Stromal cell of bone marrow (primary cell): ENCODE results near the gene TSPEAR.
"Not testable (repeated sequence)": the region's sequence is repeated elsewhere in the genome, so short reads cannot be mapped to it uniquely, and the experiment has no call there.

ENCODE experiments used
- DNase-seq: peaks from one replicate; pipeline ENCODE4 v3.0.0-alpha.2; 2012; ENCODE audit warnings: low read depth

Gene TSPEAR

GRCh38 chr21:44589094-44589493, 122.3 kb downstream of the TSPEAR start:
- no peak for DNase-seq

- no peak for DNase-seq
Observed at GRCh38 chr21:44585892-44586291, 125.5 kb downstream of the TSPEAR start.

DNA sequence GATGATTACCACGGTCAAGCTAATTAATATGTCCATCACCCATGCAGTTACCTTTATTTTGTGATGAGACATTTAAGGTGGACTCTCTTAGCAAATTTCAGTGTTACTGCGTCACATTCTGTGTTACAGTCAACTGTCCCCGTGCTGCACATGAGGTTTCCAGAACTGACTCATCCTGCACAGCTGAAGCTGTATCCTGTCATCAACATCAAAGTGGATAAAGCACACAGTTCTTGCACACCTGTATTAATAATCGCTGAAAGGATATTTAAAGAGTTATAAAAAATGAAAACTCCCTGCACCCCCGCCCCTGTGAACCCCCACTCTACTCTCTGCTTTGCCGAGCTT, 127.6 kb downstream of the TSPEAR start:
- DNase-seq, result no peak

GRCh38 chr21:44583089-44583799, 128.1 kb downstream of the TSPEAR start:
- DNase-seq, result no peak

DNA sequence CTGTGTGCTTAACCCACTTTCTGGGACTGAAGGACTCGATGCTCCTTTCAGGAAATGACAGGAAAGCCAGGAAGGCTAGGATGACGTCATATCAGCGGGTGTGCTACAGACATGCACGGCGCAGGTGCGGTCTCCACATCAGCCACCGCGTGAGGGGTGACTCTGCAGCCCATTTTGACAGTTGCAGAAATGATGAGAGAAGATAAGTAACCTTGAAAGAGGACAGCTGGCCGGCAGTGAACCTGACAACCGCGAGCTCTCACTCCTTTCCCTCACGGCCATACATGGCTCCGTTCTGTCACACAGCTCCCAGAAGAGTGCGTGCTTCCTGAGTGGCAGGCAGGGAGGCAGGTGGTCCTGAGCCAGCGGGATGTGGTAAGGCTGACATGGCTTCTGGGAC, 129.3 kb downstream of the TSPEAR start:
- DNase-seq, result no peak

DNA sequence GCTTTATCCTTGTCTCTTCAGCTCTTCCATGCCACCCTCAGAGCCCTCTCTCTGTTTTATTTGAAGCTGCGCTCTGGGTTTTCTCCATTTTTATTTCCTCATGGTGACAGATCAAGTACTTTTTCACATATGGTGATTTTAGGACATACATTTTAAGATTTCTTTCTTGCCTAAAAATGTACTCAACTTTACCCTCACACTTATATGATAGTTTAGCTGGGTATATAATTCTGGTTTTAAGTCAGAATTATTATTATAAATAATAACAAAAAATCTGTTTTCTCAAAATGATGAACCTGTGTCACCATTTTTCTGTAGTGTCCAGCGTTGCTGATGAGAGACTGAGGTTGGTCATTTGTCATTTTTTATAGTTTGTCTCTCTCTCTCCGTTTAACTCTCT, 130.2 kb downstream of the TSPEAR start:
- no peak for DNase-seq

DNA sequence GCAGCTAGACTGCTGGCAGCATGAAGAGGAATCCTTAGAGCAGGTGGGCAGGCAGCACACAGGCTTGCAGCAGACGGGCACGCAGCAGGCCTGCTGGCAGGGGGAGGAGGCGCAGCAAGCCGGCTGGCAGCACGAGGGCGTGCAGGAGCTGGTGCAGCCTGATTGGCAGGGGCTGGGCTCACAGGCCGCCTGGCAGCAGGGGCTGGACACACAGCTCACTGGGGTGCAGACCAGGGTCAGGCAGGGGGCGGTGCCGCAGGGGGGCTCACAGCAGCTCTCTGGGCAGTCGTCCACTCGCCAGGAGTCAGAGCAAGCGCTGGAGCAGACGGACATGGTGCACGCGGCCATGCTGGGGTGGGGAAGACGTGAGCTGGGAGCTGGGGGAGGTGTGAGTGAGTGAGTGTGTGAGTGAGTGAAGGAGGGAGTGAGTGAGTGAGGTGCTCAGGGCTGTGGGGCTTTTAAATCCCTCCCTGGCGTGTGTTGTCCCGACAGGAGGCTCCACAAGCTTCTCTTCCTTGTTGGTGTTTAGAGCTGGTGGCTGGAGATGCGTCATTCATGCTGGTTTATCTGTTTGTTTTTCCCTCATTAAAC, 131.0 kb downstream of the TSPEAR start, which contains the start of gene KRTAP10-5:
Gene KRTAP10-5, minus strand, starts transcription at position 374 of the 591 bp plus-strand sequence. Its CDS starts 26 bp downstream, at position 348.
- DNase-seq, result not testable (repeated sequence)

DNA sequence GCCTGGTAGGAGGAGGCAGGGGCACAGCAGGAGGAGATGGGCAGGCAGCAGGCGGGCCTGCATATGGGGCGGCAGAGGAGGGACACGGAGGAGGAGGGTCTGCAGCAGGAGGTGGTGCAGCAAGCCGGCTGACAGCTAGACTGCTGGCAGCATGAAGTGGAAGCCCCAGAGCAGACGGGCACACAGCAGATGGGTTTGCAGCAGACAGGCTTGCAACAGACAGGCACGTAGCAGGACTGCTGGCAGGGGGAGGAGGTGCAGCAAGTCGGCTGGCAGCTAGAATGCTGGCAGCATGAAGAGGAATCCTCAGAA, 131.6 kb downstream of the TSPEAR start:
- DNase-seq, result no peak

GRCh38 chr21:44579056-44579832, 132.1 kb downstream of the TSPEAR start:
- DNase-seq, result no peak

GRCh38 chr21:44578371-44579055, 132.9 kb downstream of the TSPEAR start:
- DNase-seq, result no peak

- no peak for DNase-seq
Observed at GRCh38 chr21:44576025-44576420, 135.3 kb downstream of the TSPEAR start.

DNA sequence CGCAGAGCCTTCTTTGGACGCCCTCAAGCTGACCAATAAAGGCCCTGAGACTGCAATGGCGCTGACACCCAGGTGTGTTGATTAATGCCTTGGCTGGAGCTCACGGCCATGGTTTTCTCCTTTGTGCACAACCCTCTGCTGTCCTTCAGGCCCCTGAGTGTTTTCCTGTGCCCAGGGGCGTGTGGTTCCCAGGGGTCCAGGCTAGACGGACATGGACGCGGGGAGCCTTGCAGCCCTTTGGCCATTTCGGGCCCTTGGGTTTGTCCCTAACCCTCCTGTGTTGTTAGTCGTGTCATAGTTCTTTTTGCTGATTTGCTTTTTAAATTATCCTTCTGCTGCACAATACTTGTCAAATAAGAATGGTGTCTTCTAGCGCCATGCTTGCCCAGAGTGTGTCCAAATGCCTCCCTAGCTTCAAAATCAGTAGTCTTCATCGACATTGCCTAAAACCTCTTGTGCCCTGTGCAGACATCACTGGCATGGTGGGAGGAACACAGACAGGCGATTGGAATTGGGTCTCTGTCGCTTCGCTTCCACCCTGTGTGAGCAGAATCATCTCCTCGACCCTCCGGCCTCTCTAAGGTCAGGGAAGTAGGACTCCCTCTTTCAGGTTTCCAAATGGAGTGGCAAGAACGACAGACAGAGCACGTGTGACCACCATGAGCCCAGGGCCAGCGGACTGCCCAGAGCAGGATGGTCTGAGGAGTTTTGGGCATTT, 135.9 kb downstream of the TSPEAR start:
- no peak for DNase-seq

DNA sequence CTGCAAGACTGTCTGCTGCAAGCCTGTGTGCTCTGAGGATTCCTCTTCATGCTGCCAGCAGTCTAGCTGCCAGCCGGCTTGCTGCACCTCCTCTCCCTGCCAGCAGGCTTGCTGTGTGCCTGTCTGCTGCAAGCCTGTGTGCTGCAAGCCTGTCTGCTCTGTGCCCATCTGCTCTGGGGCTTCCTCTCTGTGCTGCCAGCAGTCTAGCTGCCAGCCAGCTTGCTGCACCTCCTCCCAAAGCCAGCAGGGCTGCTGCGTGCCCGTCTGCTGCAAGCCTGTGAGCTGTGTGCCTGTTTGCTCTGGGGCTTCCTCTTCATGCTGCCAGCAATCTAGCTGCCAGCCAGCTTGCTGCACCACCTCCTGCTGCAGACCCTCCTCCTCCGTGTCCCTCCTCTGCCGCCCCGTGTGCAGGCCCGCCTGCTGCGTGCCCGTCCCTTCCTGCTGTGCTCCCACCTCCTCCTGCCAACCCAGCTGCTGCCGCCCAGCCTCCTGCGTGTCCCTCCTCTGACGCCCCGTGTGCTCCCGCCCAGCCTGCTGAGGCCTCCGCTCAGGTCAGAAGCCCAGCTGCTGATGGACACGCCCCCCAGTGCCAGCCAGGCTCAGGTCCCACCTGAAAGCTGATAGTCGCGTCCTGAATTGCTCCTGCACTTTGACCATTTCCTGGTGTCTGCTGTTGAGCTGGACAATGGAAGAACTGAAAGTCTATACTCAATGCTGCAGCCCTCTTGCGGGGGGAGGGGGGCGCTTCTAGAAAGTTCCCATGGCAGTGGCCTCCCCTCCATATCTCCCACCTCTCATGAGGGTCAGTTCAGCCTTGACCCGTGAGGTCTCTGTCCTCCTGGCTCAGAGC, 136.7 kb downstream of the TSPEAR start:
- DNase-seq, result no peak

- not testable (repeated sequence) for DNase-seq
Observed at GRCh38 chr21:44573630-44574456, 137.5 kb downstream of the TSPEAR start, which contains the start of gene KRTAP10-4. Gene KRTAP10-4, plus strand, starts transcription at chr21:44573729. Its CDS starts 30 bp downstream, at chr21:44573759.

- no peak for DNase-seq
Observed at GRCh38 chr21:44572959-44573583, 138.3 kb downstream of the TSPEAR start.

DNA sequence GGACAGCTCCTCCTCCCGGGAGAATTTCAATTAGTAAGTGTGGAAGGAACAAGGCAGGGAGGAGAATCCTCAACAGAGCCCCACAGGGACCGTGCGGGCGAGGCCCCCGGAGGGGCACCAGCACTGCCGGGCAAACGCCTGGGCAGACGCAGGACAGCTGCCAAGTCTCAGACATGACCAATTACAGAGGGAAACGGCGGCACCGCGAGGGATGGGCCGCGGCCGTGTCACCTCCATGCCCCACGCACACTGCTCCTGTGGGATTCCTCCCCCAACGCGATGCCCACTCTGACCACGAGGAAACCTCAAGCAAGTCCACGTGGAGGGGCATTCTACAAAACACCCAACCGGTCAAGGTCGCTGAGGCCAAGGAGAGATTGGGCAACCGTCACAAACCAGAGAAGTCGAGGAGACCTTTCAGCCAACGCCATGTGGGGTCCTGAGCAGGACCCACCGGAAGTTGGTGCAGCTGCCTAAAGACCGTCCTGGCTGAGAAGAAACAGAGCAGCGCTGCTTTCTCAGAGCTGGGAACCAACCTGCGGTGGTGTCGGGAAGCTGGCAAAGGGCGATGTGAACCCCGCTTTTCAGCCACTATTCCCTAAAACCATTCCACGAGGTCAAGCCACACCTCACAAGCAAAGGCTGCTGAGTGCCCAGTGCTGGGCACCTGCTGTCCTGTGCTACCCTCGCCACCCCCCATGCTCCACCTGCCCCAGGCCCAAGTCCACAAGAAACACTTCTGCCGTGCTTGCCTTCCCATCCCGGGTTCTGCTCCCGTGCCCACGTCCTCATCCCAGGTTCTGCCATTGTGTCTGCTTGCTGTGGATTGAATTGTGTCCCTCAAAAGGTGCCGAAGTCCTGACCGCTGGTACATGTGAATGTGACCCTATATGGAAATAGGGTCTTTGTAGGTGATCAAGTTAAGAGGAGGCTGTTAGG, 139.3 kb downstream of the TSPEAR start:
- DNase-seq, result no peak

DNA sequence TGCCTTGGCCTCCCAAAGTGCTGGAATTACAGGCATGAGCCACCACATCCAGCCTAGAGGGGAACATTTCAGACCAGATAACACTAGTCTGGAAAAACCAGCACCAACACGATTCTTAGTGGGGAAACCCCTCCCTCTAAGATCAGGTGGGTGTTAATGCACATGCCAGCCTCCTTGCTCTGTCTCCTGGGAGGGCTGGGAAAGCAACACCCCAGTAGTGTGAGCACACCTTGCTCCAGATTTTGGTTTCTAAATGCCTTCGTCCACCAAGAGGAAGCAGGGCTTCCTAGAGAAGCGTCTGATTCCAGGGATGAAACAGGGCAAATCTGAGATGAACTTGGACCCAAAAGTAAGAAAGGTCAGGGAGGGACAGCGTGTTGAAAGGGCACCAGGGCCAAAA, 140.1 kb downstream of the TSPEAR start:
- no peak for DNase-seq

GRCh38 chr21:44569861-44570517, 141.4 kb downstream of the TSPEAR start:
- no peak for DNase-seq
